GM19193 (cell line): Measurements from ENCODE around the gene AUTS2.

ENCODE experiments used
- POLR2A ChIP-seq: IDR thresholded peaks from 4 replicates; pipeline ENCODE4 v1.6.1; 2011; ENCODE audit not compliant: insufficient read depth, insufficient read length; ENCODE audit errors: extremely low read depth

AUTS2 gene

DNA sequence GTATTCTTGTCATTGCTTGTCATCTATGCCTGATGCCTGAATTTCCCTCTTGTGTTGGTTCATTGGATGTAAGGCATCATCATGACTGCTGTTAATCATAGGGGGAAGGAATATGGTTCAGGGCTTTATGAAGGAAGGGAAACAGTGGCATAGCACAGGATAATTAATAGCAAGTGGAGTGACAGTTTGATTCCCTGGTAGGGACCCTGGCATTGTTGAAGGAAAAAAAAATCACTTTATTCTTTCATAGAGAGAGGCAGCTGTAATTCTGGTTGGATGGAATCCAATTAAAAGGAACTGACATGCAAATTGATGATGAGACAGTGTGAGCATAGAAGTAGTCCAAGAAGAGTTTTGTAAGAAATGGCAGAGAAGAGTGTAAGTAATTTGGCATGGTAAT lies 121.4 kb downstream of the AUTS2 start:
- no peak for TF ChIP-seq POLR2A

DNA sequence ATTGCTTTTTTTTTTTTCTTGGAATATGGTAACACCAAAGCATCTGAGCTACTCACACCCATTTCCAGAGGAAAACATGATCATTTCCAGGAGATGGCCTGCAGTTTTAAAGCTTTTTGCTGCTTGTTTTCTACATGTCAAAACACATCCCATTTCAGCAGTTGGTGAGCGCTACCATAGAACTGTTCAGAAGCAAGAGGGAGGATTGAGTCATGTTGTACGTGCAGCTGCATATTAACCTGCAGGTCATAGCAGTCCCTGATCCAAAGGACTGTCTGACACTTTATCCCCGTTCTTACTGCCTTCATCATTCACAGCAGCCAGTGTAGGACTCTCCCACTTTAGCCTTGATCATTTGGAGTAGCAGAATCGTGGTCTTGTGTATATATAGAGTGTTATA lies 124.6 kb downstream of the AUTS2 start:
- TF ChIP-seq POLR2A: no peak

DNA sequence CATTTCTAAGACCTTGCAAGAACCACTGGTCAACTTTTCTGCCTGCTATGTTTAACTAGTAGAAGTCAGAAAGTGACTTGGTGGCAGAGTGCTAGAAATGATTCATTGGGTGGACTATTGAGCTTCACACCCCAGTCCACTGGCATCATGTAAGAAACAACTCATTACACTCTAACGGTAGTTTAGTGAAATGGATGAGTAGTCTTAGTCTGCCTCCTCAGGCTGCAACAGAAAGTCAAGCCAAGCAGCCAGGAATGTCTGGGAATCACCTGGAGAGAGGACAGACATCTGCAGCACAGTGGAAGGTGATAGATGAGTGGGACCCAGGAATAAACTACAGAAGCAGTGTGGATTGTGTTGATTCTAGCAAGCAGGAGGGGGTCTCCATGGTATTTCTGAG lies 125.4 kb downstream of the AUTS2 start:
- no peak for TF ChIP-seq POLR2A

DNA sequence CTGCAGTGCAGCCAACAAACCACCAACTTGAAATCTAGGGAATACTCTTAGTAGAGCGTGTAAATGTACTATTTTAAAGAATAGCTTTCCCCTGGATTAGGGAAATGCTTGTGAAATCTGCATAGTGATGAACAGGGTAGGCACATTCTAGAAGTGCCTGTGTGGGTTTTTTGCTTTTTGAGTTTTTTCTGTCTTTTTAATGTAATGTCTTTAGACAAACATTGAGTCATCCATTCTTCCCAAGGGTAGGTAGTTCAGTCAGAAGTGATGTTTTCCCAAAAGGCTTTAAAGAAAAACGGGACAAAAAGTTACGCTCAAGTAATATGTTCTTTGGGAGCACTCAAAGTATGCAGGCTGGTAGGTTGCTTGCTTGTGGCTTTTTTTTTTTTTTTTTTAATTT lies 130.0 kb downstream of the AUTS2 start:
- TF ChIP-seq POLR2A: no peak

DNA sequence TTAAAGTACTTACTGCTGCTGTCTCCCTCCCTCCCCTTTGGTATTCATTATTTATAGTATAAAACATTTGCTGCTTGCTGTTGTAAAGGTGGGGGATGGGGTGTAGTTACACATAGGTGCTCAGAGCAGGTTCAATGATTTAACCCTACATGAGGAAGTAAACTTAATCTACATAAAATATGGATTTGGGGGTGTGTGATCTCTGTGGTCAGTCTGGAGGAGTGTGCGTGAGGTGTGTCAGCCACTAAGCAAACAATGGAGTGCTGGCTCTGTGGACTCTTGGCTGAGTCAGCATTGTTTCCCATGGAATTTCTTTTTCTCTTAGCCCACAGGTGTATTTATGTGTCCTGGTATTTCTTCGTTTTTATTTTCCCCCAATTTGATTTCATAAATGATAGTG lies 133.9 kb downstream of the AUTS2 start:
- no peak for TF ChIP-seq POLR2A

DNA sequence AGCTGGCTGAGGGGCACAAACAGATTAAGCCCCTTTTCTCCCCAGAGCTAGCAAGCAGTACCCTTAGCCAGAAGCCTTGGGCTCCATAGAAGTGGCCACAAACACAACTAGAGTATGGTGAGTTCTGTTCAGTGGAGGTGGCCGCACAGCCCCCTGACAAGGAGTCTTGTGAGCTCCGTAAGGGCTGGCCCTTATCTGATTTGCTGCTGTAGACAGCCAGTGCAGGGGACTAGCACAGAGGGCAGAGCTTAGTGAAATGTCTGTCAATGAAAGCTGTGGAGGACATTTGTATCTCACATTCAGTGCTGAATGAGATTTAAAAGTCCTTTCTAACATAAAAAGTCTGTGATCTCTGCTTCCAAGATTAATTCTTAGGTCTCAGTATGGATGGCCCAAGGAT lies 137.3 kb downstream of the AUTS2 start:
- no peak for TF ChIP-seq POLR2A

DNA sequence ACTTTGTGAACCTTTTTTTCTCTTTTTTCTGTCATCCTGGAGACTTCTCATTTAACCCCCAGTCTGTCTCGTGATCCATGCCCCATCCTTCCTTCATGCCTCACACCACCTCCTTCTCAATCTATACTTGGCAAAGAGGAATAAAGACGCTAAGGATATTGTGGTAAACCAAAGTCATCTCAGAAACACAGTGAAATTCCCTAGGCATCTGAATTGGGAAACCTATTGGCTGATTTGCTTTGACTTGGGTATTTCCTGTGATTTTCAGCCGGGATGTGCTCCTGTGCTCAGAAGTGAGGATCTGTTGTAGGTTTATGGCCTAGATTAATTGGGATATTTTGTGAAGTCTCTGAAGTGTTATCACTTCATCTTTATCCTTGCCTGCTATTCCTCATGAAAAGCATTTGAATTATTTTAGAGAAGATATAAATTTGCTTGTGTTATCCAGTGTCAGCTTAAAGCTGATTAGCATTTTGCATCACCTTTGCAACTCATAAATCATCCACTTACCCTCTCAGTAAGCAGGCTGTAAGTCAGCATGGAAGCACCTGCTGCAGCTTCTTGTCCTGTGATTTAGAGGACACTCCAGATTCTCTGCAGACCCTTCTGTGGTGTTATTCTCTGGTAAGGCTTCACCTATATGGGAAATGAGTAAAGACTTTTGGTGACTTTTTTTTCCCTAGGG lies 138.0 kb downstream of the AUTS2 start:
- no peak for TF ChIP-seq POLR2A

DNA sequence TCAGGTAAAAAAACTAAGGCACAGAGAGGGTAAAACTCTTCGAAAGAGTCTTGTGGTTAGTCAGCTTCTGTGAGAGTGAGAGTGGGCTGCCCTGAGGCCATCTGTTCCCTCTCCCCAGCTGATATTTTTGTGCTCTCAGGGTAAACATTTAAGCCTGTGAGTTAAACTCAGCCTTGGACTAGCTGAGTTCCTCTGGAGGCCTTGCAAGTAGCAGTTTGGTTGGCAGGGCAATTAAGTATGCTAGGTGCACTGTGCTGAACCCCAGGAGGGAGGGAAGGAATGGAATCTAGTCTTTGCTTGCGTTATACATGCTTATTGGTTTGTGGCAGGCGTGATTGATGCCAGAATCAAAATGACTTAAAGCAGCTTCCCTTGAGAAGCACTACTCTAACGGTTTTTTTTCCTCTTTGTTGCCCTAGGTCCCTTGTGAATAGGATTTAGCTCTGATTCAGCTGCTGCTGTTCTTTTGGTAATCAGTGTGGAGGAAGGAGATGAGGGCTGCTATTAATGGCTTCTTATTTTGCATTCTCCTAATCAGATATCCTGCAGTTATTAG lies 140.2 kb downstream of the AUTS2 start:
- TF ChIP-seq POLR2A: no peak

DNA sequence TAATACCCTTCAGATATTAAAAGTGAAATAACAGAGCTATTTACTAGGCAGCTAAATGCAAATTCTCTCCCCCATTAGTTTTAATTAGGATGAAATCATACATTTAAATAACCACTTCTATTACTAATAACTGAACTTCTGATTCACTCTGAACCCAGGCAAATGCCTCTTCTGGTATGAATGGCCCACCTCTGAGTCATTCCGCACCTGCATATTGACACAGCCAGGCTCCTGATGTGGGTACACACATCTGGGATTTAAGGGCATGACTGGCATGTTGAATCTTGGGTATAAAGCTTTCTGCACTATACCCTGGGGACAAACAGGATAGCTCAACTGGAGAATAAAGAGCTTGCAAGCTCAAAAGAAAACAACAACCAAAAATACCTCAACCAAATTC lies 140.9 kb downstream of the AUTS2 start:
- no peak for TF ChIP-seq POLR2A

DNA sequence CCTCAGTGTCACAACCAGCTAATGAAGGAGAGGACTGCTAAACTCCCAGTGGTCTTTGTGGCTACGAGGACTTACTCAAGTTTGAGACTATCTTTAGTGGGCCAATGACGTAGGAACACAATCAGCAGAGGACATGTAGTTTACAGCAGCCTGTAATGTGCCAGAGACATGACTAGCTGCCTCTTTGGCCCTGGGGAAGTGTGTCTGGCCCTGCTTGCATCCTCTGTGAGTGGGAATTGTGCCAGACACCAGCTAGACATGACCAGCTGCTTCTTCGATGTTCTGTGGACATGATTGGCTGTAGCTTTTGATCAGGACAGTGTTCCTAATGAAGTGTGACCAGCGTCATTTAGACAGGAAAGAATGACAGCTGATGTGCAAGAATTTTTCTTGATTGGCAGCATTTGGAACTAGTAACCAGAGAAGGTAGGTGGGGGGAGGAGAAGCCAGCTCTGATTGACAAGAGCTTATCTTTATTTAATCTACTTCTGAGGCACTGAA lies 141.7 kb downstream of the AUTS2 start:
- no peak for TF ChIP-seq POLR2A

DNA sequence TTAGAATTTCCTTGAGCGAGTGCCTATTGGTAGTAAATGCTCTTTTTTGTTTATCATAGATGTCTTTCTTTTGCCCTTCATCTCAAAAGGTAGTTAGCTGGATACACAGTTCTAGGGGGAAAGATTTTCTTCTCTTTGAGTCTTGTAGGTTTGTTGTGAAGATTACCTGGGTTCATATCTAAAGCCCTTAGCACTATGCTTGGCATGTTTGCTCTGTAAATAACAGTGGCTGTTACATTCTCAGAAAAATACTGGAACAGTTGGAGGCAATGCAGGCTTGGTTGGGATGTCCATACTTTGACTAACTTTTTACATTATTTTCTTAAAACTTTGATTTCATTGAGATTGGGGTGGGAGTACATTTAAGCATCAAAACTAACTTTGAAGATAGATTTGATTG lies 144.0 kb downstream of the AUTS2 start:
- no peak for TF ChIP-seq POLR2A

DNA sequence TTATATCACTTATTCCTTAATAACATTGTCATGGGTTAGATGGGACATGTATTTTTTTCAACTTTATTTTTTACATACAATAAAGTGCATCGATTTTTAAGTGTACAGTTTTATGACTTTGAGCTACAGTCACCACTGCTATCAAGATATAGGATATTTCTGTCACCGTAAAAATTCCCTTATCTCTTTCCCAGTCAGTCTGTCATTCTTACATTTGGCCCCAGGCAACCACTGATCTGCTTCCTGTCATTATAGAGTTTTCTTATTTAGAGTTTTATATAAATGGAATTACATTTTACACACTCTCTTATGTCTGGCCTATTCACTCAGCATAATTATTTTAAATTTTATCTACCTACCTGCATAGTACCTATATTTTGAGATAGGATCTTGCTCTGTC lies 145.2 kb downstream of the AUTS2 start:
- no peak for TF ChIP-seq POLR2A

DNA sequence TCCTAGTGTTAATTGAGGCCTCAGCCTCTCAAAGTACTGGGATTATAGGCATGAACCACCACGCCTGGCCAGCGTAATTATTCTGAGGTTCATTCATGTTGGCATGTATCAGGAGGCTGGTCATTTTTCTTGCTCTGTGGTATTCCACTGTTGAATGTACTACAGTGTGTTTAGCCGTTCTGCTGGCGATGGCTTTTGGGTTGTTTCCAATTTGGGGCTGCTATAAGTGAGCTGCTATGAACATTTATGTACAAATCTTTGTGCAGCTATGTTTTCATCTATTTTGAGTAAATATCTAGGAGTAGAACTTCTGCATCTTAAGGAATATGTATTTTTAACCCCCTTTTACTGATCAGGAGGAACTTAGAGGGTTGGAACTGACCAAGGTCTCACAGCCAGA lies 145.8 kb downstream of the AUTS2 start:
- no peak for TF ChIP-seq POLR2A

DNA sequence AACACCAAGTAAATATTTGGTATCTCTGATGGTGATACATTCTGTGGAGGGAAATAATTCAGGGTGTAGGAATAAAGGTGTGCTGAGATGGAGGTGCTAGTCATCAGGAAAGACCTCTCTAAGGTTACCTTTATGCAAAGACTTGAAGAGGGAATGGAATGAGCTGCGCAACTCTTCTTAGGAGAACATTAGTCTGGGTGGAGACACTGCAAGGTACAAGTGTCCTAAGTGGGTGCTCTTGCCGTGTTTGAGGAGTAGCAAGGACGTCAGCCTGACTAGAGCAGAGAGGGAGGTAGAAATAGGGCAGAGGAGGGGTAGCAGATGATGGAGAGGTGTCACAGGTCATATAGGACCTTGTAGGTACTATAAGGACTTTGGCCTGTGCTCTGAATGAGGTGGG lies 148.1 kb downstream of the AUTS2 start:
- no peak for TF ChIP-seq POLR2A

DNA sequence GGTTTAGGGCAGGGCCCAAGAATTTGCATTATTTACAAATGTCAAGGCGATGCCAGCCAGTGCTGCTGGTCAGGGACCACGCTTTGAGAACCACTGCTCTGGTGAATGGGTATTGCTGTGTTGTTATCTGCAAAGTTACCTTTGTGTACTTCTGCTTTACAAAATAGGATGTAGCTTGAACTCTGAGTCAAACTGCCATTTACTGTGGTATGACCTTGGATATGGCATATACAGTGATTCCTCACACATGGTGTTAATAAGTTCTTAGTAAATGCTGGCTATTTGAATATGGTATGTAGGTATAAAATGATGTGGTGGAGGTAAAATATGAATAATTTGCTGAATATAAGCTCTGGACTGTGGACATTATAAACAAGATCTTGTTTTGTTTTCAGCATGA lies 148.9 kb downstream of the AUTS2 start:
- no peak for TF ChIP-seq POLR2A

DNA sequence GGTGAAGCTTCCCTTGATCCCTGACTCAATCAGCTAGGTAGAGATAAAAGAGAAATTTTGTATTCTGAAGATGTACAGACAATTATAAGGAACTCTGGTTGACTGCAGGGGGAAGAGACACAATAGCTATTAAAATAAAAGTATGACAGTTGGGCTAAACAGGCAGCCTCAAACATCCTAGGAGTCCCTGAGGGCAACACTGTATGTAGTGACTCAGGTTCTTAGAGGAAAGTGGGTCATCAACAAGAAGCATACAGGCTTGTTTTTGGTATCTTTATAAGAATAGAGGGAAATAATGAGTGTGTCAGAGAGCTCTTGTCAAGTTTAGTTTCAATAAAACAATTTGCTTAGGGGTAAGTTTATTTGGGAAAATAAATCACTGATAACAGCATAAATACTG lies 150.3 kb downstream of the AUTS2 start:
- TF ChIP-seq POLR2A: no peak
